HG03280 (cell line): Measurements from ENCODE around the gene TBX2.
"Not testable (repeated sequence)": the region's sequence is repeated elsewhere in the genome, so short reads cannot be mapped to it uniquely, and the experiment has no call there.

Experiments used
- ATAC-seq: cut with Tn5 transposase; IDR thresholded peaks from one replicate; pipeline ENCODE4 v1.9.1; 2021; ENCODE audit warnings: mild to moderate bottlenecking, moderate library complexity; ENCODE audit not compliant: unreplicated experiment

The TBX2 gene

DNA sequence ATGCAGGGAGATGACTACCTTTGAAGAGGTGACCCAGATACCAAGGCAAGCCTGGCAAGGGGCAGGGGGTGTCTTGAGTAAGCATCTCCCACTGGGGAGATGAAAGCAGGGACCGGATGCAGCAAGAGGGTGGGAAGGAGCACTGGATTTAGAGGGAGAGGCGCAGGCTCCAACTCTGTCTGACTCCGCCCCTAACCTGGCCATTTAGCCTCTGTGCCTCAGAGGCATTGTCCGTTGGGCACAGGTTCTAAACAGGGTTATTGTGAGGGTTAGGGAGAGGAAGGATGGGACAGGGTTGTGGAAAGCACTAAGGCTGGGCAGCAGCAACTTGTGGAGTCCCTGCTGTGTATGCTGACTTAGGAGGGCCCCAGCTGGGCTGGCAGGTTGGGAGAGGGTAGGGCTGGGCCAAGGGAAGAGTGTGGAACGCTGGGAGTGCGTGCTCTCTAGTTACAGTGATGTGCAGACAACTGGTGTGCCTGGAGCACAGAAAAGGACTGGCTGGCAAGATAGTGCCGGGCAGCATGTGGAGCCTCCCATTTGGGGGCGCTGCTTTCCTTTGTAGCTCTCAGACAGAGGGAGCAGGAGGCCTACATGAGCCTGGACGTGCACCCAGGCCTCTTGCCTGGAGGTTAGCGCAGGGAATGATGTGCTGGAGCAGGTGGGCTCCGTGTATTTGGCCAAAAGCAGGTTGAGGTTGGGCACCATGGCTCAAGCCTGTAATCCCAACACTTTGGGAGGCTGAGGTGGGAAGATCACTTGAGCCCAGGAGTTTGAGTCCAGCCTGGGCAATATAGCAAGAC, 26.2 kb downstream of the TBX2 start:
- no peak for ATAC-seq

DNA sequence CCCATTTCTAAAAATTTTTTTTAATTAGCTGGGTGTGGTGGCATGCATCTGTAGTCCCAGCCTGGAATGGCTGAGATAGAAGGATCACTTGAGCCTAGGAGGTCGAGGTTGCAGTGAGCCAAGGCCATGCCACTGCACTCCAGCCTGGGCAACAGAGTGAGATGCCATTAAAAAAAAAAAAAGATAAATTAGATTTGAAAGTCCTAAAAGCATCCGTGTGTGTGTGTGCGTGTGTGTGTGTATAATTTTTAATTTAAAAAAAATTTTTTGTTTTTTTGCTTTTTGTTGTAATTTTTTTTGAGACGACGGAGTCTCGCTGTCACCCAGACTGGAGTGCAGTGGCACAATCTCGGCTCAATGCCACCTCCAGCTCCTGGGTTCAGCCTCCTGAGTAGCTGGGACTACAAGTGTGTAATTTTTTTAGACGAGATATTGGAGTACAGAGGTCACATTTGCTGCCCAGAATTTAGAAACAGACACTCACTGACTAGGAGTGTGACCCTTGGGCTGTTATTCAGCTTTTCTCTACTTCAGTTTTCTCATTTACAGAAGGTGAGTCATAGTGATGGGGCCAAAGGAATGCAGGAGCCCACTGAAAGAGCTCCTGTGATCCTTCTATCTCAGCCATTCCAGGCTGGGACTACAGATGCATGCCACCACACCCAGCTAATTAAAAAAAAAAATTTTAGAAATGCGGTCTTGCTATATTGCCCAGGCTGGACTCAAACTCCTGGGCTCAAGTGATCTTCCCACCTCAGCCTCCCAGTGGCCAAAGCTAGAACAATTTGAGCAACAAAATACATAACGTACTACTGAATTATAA, 27.1 kb downstream of the TBX2 start:
- no peak for ATAC-seq

DNA sequence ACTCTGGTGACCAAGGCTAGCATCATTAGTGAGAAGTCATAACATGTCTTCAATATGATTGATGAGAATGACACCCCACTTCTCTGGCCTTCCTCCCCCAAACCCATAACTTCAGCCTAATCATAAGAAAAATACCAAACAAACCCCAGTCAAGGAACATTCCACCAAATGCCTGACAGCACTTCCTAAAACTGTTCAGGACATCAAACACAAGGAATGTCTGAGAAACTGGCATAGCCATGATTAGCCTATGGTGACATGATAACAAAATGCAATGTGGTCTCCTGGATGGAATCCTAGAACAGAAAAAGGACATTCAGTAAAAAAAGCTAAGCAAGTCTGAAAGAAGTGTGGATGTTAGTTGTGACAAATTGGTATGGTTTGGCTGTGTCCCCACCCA, 27.9 kb downstream of the TBX2 start:
- no peak for ATAC-seq

DNA sequence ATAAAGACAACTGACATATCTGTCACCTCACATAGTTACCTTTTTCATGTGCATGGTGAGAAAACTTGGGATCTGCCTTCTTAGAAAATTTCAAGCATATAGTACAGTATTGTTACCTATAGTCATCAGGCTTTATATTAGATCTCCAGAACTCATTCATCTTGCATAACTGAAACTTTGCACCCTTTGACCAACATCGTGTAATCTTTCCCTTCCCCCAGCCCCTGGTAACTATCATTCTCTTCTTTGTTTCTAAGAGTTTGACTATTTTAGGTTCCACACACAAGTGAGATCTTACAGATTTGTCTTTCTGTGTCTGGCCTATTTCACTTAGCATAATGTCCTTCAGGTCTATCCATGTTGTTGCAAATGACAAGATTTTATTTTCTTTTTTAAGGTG, 29.6 kb downstream of the TBX2 start:
- ATAC-seq: no peak

DNA sequence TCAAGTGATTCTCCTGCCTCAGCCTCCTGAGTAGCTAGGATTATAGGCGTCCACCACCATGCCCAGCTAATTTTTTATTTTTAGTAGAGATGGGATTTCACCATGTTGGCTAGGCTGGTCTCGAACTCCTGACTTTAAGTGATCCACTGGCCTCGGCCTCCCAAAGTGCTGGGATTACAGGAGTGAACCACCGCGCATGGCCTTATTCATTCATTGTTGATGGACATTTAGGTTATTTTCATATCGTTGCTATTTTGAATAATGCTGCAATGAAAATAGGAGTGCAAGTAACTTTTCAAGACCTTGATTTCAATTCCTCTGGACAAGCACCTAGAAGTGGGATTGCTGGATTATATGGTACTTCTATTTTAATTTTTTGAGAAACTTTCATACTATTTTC, 30.2 kb downstream of the TBX2 start:
- ATAC-seq: not testable (repeated sequence)

DNA sequence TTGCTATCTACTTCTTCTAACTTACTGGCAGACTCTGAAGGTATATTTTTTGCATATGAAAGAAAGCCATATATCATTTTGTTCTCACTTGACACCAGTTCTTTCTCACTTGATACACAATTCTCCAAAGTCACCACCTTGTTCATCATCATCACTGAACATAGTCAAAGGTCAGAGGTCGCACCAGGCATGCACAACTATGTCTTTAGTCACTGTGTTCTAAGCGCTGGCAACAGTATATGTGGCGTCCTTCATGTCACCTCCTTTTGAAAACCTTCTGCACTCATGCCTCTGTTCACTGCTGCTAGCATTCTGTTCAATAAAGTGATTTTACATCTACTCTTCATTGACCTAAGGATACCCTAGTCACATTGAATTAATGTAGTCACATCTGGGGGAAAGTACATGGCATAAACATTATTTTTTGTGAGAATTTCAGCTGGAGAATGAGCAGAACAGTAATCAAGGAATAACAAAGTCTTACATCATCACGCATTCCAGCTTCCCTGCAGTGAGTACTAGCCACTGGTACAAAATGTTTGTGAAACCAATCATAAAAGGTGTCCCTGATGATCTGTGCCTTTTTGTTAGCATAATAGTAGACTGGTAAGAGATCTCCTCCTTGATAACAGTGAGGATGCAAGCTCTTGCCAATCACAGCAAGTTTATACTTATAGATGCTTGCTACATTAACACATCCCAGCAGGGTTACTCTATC, 32.1 kb downstream of the TBX2 start:
- no peak for ATAC-seq

DNA sequence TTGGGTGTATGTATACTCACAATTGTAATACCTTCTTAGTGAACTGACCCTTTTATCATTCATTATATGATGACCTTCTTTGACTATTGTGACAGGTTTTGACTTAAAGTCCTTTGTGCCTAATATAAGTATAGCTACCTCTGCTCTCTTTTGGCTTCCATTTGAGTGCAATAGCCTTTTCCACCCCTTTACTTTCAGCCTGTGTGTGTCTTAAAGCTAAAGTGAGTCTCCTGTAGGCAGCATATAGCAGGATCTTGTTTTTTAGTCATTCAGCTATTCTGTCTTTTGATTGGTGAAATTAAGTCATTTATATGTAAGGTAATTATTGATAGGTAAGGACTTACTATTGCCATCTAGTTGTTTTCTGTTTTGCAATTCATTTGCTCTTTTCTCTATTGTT, 36.6 kb downstream of the TBX2 start:
- no peak for ATAC-seq

DNA sequence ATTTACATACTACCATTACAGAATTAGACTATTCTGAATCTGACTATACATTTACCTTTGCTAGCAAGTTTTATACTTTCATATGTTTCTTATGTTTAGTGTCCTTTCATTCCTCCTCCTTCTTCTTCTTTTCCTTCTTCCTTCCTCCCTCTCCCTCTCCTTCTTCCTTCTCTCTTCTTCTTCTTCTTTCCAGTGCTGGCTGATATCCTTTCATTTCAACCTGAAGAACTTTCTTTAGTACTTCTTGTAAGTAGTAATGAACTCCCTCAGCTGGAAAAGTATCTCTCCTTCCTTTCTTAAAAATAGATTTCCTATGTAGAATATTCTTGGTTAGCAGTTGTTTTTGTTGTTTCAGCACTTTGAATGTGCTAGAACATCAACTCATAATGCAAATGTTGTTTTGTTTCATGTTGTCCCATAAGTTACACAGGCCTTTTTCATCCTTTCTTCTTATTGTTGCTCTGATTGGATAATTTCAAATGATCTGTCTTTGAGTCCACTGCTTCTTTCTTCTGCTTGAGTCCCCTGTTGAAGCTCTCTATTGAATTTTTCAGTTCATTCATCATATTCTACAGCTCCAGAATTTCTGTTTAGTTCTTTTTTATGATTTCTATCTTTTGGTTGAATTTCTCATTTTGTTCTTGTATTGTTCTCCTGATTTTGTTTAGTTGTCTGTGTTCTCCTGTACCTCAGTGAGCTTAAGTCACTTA, 37.5 kb downstream of the TBX2 start:
- ATAC-seq: no peak

DNA sequence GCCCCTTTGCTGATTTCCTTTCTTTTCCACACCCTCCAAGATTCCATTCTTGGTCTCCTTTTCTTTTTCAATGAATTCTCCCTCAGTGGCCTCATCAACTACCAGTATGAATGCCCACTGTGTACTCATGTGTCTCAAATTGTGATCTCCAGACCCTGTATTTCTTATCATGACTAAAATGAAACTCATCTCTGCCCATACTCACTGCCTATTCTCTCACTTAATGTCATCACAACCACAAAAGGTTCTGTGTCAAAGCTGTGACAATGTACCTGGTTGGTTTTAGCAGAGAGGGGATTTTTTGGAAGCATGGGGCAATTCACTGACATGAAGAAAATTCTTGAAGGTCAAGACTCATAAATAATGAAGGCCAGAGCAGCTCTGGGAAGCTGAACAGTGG, 41.1 kb downstream of the TBX2 start:
- ATAC-seq: no peak

DNA sequence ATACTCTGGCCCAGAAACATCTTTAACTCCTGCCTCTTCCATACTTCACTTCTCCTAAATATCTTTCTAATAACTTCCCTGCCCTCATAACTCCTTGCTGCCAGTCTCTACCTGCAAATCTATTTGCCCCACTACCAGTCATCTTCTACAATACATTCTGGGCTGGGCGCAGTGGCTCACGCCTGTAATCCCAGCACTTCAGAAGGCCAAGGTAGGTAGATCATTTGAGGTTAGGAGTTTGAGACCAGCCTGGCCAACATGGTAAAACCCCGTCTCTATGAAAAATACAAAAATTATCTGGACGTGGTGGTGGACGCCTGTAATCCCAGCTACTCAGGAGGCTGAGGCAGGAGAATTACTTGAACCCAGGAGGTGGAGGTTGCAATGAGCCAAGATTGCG, 41.9 kb downstream of the TBX2 start:
- not testable (repeated sequence) for ATAC-seq

DNA sequence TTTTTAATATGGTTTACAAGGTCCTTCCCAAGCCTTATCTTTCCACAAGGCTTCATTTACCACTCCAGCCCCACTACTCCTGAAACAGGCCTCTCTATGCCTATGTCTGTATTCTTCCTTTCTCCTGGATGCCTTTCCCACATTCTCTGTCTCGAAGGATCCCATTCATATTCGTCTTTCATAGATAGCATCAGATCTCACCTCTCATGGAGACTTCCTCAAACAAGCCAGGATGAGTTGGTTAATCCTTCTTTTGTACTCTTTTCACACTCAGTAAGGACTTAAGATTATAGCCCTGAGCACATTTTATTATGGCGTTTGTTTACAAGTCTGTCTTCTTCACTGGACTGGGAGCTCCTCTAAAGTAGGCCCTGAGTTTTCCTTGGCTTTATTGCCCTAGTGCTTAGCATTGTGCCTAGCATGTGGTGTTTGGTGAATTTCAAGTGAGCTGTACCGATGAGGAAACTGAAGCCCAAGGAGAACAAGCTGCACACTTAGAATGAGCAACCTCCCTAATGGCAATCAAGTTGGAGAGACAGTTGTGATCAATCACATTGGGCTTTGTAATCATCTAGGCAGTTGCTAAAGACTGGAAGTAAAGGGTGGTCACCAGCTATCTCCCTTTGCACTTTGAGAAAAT, 42.6 kb downstream of the TBX2 start:
- ATAC-seq: no peak

DNA sequence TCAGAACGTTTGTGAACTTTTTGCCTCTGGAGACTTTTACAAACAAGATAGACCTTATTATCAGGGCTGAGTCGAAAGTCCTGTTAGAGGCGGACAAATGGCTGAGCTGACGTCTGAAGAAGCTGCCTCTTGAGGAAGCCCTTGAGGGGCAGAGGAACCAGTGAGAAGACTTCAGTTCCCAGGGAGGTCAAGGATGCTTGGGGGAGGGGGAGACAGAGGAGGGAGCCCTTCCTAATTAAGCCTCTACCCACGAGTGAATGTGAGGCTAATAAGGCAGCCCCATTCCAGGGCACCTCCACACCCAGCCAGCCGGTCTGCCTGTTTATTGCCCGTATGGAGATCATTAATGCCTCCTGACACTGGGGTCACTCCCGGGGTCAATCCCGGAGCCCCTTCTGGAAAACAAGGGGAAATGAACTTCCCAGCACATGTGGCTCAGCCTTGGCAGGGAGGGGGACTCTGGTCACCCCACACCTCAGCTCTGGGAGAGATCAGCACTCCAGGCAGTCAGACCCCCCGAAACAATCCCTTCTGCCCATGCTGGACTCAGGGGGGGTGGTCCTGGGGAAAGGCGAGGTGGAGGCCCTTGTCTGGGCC, 43.3 kb downstream of the TBX2 start:
- no peak for ATAC-seq

DNA sequence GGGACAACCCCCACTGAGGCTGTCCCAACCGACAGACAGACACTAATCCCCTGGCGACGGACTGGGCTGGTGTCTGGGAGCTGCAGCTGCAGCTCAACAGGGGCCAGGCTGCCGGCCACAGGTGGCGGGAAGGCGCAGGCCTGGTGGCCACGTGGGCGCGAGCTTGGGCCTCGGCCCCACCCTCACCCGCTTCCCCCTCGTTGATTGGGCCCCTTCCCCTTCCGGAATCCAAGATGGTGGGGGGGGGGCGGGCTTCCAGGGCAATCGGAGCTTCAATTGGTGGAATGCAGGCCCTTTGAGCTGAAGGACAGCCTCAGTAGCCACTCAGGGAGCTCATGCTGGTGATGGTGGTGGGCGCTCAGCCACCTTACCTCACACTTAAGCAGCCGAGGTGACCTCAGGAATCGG, 43.8 kb downstream of the TBX2 start:
- ATAC-seq: no peak

DNA sequence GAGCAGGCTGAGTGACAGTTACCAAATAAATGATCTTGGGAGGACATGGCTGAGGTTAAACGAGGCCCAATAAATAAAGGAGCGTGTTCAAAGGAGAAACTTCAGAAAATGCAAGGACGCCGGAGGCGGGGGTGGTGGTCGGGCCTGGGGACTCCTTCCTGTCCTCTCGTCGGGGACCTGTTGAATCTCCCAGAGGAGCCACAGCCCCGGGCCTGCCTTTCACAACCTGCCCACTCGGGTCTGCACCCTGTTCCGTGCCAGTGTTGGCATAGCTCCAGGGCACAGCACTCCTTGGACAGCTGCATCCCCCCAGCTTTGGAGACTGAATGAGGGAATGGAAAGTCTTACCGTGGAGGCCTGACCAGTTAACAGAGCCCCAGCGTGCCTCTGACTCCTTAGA, 44.4 kb downstream of the TBX2 start:
- no peak for ATAC-seq

DNA sequence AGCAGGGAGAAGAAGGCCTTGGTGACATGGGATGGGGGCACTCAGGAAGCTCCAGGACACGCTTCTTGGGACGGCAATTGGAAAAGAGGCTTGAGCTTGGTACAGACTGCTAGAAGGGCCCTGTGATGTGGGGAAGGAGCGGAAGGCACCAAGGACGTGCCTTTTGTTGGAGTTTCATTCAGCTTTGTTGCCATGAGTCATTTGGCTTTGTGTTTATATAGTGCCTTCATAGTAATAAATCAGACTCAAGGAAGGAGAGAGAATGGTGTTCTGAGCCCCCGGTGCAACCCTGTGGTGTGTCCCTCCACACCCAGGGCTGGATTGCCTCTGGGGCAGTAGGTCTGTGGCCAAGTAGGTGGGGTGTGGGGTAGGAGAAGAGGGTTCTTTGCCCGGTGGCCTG, 45.2 kb downstream of the TBX2 start:
- no peak for ATAC-seq

DNA sequence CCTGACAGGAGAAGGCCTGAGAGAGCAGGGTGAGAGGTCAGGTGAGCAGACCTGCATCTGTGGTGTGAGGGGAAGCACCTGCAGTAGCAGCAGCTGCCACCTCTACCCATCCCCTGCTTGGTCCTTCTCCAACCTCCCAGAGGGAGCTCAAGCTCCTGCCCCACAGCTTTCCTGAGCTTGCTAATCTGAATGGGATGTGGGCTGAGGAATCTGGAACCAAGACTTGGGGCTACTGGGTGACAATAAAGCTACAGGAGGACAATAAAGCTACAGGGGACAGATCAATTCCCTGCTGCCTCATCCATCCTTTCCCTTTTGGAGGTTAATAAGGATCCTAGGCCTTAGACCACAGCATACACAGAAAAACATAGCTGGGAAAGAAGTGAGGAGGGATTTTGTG, 47.7 kb downstream of the TBX2 start:
- ATAC-seq: no peak

DNA sequence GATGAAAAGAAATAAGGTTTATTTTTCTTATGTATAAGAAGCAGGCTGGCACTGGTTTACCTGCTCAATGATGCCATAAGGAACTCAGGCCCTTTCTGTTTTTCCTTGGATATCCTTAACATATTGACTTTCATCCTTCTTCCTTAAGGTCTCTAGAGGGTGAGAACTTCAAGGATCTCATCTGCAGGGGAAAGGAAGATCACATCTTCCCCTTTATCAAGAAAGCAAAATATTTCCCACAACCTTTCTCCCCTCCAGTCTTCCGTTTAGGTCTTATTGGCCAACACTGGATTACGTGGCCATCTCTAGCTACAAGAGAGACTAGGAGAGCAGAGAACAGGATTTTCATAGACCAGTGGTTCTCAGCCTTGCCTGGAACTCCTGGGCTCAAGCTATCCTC, 48.4 kb downstream of the TBX2 start:
- no peak for ATAC-seq

DNA sequence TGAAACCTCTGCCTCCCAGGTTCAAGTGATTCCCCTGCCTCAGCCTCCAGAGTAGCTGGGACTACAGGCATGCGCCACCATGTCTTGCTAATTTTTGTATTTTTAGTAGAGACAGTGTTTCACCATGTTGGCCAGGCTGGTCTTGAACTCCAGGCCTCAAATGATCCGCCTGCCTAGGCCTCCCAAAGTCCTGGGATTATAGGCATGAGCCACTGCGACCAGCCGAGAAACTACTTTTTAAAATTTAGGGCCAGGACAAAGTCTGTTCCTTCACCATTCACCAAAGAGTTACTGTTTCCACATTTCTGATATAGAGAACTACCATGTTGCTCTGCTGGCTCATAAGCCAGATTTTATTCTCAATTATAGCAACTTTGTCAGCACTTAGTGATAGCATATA, 49.5 kb downstream of the TBX2 start:
- ATAC-seq: not testable (repeated sequence)

DNA sequence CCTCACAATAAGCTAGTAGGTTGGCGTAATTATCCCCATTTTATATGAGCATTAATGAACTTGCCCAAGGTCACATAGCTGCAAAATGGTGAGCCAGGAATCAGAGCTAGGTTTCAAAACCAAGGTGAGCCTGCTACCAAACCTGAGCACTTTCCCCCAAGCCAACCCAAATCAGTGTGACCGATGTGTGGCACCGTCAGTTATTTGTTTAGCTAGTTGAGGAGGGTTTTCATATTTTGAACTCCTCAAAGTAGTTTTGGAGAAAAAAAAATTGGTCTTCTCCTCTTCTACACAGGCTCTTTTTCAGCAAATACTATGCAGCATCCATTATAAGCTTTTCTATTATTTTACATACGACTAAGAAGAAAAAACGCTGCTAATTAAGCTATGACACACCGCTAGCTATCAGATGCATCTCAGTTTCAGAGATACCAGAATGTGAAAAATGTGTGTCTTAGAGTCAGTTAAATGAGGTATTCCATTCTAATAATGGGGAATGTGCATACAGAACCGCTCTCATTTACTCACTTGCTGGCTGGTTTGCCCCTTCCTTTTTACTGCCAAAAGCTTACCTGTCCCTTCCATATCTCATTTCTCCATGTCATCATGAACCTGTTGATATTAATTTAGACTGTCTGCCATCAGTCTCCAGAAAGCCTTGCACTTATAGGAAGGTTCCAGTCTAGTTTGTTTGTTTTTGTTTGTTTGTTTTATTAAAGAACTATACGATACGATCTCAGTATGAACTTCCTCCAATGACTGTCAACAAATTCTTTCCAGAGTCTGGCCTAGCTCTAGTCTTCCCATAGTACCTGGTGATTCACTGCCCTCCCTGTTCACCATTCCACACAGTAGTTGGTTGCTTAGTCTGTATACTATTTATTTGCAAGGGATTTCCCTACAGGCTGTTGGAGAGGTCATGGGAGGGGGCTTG, 50.3 kb downstream of the TBX2 start:
- ATAC-seq: no peak
